Spleen (tissue), 7 donors: ENCODE results near the gene FBXO3.

Experiments
- POLR2A ChIP-seq, 3 donors: fragments of 450-650 bp; IDR thresholded peaks; one replicate each; pipeline ENCODE4 v1.5.1; 2017; ENCODE audit warnings: antibody characterized with exemption in 3 of 3, mild to moderate bottlenecking in 1 of 3
- TF ChIP-seq, protein P1 (sequence below), 11 experiments: fragments of 200-600 bp in 7 of 11; fragments of 450-650 bp in 4 of 11; sonication (generic) in 4 of 11; IDR thresholded peaks in 8 of 11; conservative IDR thresholded peaks in 3 of 11; 1 replicate in 7 of 11; 2 replicates in 4 of 11; pipeline versions ENCODE4 v1.4.0 to v1.8.0; 2016 to 2021; ENCODE audit warnings: antibody characterized with exemption in 11 of 11, inconsistent platforms in 4 of 11, mild to moderate bottlenecking in 1 of 11
- donor health status: DM: no; HTN: no; CAD: no; lungs with moderate emphysema.
- donor health status: DM: no; HTN: no; CAD: no.
- donor health status: DM: no; HTN: no; CAD: no.

GRCh38 chr11:33691066-33691864, 83.1 kb downstream of the FBXO3 start:
- TF ChIP-seq, protein P1, sequence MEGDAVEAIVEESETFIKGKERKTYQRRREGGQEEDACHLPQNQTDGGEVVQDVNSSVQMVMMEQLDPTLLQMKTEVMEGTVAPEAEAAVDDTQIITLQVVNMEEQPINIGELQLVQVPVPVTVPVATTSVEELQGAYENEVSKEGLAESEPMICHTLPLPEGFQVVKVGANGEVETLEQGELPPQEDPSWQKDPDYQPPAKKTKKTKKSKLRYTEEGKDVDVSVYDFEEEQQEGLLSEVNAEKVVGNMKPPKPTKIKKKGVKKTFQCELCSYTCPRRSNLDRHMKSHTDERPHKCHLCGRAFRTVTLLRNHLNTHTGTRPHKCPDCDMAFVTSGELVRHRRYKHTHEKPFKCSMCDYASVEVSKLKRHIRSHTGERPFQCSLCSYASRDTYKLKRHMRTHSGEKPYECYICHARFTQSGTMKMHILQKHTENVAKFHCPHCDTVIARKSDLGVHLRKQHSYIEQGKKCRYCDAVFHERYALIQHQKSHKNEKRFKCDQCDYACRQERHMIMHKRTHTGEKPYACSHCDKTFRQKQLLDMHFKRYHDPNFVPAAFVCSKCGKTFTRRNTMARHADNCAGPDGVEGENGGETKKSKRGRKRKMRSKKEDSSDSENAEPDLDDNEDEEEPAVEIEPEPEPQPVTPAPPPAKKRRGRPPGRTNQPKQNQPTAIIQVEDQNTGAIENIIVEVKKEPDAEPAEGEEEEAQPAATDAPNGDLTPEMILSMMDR (IDR thresholded peaks at IDR 0.05 in 8 of 11, conservative IDR thresholded peaks at IDR 0.05 in 3 of 11): no peak
- TF ChIP-seq POLR2A (IDR thresholded peaks at IDR 0.05): no peak
